GM12878 (cell line): ENCODE measurements around the gene POLE2. TPM values are rescaled to one million over a fixed set of nuclear protein-coding genes. Genes with fewer than 3 reads are reported as not detected.
A peak's percentile ranks its signal among the peaks of the same experiment; 100 is the strongest.

Experiments used
- BCLAF1 ChIP-seq: fragments of 450-650 bp; IDR thresholded peaks from 2 replicates; pipeline ENCODE4 v1.6.1; 2017; ENCODE audit warnings: antibody characterized with exemption, mild to moderate bottlenecking, moderate library complexity
- CEBPB ChIP-seq, 2 experiments: fragments of 150-350 bp in 1 of 2; IDR thresholded peaks; 2 replicates each; pipeline ENCODE4 v1.6.1; 2012 to 2014; ENCODE audit warnings: low read depth in 2 of 2, low read length in 2 of 2, borderline replicate concordance in 1 of 2, inconsistent platforms in 1 of 2
- CHD4 ChIP-seq: fragments of 200-600 bp; sonication (generic); IDR thresholded peaks from 2 replicates; pipeline ENCODE4 v1.6.1; 2016; ENCODE audit warnings: mild to moderate bottlenecking
- EGR1 ChIP-seq, 2 experiments: IDR thresholded peaks; 1 replicate in 1 of 2; 2 replicates in 1 of 2; pipeline ENCODE4 v1.6.1; 2011 to 2012; ENCODE audit warnings: low read depth in 2 of 2, low read length in 2 of 2, borderline replicate concordance in 1 of 2, mild to moderate bottlenecking in 1 of 2, moderate library complexity in 1 of 2
- ETV6 ChIP-seq, 2 experiments: fragments of 450-650 bp in 1 of 2; IDR thresholded peaks in 1 of 2; conservative IDR thresholded peaks in 1 of 2; 2 replicates each; pipeline ENCODE4 v1.6.1; 2014; ENCODE audit warnings: antibody characterized with exemption in 1 of 2, borderline replicate concordance in 1 of 2, low read depth in 1 of 2, mild to moderate bottlenecking in 1 of 2, moderate library complexity in 1 of 2
- MLLT1 ChIP-seq: fragments of 450-650 bp; IDR thresholded peaks from 2 replicates; pipeline ENCODE4 v1.6.1; 2016; ENCODE audit warnings: mild to moderate bottlenecking
- MXI1 ChIP-seq: fragments of 150-350 bp; IDR thresholded peaks from 2 replicates; pipeline ENCODE4 v1.6.1; 2011; ENCODE audit warnings: low read depth, mild to moderate bottlenecking, inconsistent platforms, low read length, improper control_type of control experiment
- NFXL1 ChIP-seq: fragments of 450-650 bp; IDR thresholded peaks from 2 replicates; pipeline ENCODE4 v1.6.1; 2017; ENCODE audit warnings: antibody characterized with exemption, mild to moderate bottlenecking, borderline replicate concordance
- NFYB ChIP-seq: IDR thresholded peaks from 2 replicates; pipeline ENCODE4 v1.6.1; 2011; ENCODE audit warnings: low read depth, mild to moderate bottlenecking, low read length, improper control_type of control experiment, moderate library complexity; ENCODE audit not compliant: insufficient read depth
- PAX5 ChIP-seq: IDR thresholded peaks from 2 replicates; pipeline ENCODE4 v1.6.1; 2011; ENCODE audit warnings: low read depth, low read length, borderline replicate concordance
- REST ChIP-seq: IDR thresholded peaks from 2 replicates; pipeline ENCODE4 v1.6.1; 2012; ENCODE audit warnings: mild to moderate bottlenecking, low read depth, low read length
- SIX5 ChIP-seq: IDR thresholded peaks from 2 replicates; pipeline ENCODE4 v1.6.1; 2011; ENCODE audit warnings: mild to moderate bottlenecking, low read depth, low read length, moderate library complexity; ENCODE audit not compliant: severe bottlenecking
- SMARCA5 ChIP-seq: fragments of 450-650 bp; IDR thresholded peaks from 2 replicates; pipeline ENCODE4 v1.6.1; 2017; ENCODE audit warnings: mild to moderate bottlenecking
- TCF7 ChIP-seq: IDR thresholded peaks from 2 replicates; pipeline ENCODE4 v1.6.1; 2014; ENCODE audit warnings: antibody characterized with exemption, borderline replicate concordance
- USF2 ChIP-seq: IDR thresholded peaks from 2 replicates; pipeline ENCODE4 v1.6.1; 2011; ENCODE audit warnings: low read depth, low read length, improper control_type of control experiment, borderline replicate concordance
- ZBTB33 ChIP-seq: fragments of 450-650 bp; IDR thresholded peaks from 2 replicates; pipeline ENCODE4 v1.6.1; 2017; ENCODE audit warnings: mild to moderate bottlenecking
- polyA plus RNA-seq, 11 experiments: library from polyadenylated mRNA; depleted of rRNA in 4 of 11; unstranded in 6 of 11; stranded (reverse) in 5 of 11; fragments of >200 nt; fragmentation: Nextera tagmentation in 4 of 11; fragmentation: Illumina TruSeq in 1 of 11; extraction: Ambion mirVana in 4 of 11; extraction: Trizol in 1 of 11; gene quantifications; 1 replicate in 1 of 11; 2 replicates in 10 of 11; pipeline versions ENCODE4 v1.2.1 to v1.2.3, GENCODE V29; 2011 to 2016; ENCODE audit warnings: inconsistent platforms in 2 of 11, missing spikeins in 2 of 11, low read depth in 1 of 11
- total RNA-seq, 4 experiments: library from RNA; depleted of rRNA in 3 of 4; stranded (reverse); fragments of >200 nt in 3 of 4; fragmentation: Illumina TruSeq in 1 of 4; extraction: Trizol in 1 of 4; gene quantifications; 2 replicates each; pipeline versions ENCODE4 v1.2.1 to v1.2.3, GENCODE V29; 2013 to 2021

POLE2 gene
- total and polyA plus RNA-seq, 10 of the 15 experiments (the other 5 are each of a cell fraction or from before 2014, with no cell fraction given), result 22.0 to 45.6 (median 38.8) TPM

GRCh38 chr14:49620182-49621113 is 67.6 kb downstream of the POLE2 start, which contains the start of the genes MGAT2 and RPL36AL (continued):
- TF ChIP-seq BCLAF1 (no peak), ETV6 (conservative IDR thresholded peaks at IDR 0.05 in 1 of 2, IDR thresholded peaks at IDR 0.05 in 1 of 2; ENCODE audit: borderline replicate concordance in 1 of 2, low read depth in 1 of 2) (no peak; a peak in 2 of 4 replicates), MLLT1 (peak; percentile 71), ZBTB33 (no peak), CHD4 (no peak), SMARCA5 (peak; percentile 63), PAX5 (peak; percentile 7; the same call in 1 of the 2 replicates), SIX5 (peak; percentile 22), CEBPB (IDR thresholded peaks at IDR 0.05; ENCODE audit: borderline replicate concordance in 1 of 2, low read depth in 2 of 2, low read length in 2 of 2) (no peak), REST (no peak), MXI1 (peak; percentile 57), USF2 (peak; percentile 54), TCF7 (no peak), EGR1 (IDR thresholded peaks at IDR 0.05; ENCODE audit: borderline replicate concordance in 1 of 2, low read depth in 2 of 2, low read length in 2 of 2) (0 out of 3 replicates have a peak, but pooled peaks of 1 of the 2 experiments have one; percentile 19), NFXL1 (no peak), NFYB (peak; percentile 96)
